GM21360 (cell line): ENCODE data around the gene KRTAP10-6.
"Not testable (repeated sequence)": the region's sequence is repeated elsewhere in the genome, so short reads cannot be mapped to it uniquely, and the experiment has no call there.

ENCODE experiments used
- ATAC-seq: cut with Tn5 transposase; IDR thresholded peaks from one replicate; pipeline ENCODE4 v1.9.1; 2021; ENCODE audit warnings: mild to moderate bottlenecking, moderate library complexity; ENCODE audit not compliant: unreplicated experiment

The KRTAP10-6 gene

DNA sequence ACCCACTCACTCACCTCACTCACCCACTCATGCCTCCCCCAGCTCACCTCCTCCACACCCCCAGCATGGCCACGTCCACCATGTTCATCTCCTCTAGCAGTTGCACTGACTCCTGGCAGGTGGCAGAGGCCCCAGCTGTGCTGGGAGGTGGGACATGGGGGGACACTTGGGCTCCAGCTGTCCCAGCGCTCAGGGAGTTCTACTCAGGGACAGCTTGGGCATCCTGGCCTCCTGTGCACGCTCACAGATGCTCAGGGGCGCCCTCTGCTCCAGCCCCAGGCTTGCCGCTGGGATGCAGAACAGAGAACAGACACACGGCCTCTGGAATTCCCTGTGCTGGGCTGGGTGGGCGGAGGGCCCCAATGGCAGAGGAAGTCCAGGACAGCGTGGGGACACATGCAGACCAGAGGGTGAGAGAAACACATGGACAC, 24.8 kb upstream of the KRTAP10-6 start:
- no peak for ATAC-seq

DNA sequence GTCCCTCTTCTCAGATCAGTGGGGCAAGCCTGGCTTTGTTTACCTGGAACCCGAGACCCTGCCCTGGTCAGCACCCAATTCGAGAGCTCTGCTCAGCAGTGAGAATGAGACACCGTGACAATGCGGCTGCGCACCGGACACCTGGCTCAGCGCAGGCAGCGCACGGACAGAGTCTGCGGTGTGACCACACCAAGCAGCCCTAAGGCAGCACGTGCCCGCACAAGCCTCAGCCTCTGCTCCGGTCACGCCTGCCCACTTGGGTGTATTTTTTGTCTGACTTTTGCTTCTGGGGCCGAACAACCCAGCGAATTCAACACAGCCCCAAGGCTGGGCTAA, 24.3 kb upstream of the KRTAP10-6 start:
- no peak for ATAC-seq

DNA sequence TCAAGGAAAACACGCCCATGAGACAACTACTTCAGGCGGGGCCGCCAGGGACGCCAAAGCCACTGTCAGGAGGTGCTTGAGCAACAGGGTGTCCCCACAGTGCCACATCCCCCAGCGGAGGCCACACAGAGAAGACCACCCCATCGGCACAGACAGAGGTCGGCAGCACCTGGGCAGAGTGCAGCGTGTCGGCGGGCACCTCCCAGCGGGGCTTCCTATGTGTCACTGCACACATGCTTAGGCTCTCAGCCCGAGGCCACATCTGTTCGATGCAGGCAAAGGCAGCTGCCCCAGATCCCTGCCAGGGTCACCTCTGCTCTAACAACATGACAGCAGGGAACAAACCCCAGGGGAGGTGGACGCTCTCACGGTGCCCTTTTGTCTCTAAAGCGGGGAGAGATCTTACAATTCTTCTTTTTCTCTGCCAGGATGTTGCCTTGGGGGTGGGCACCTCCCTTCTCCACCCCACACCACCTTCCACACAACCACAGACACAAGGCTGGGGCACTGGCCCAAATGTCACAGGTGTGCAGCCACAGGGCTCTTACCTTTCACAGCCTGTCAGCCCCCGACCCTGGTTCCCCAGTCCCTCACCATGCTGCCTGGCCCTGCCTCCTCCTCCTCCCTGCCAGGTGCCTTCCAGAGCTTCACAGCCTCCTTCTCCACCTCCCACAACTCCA, 23.7 kb upstream of the KRTAP10-6 start:
- ATAC-seq, result no peak

DNA sequence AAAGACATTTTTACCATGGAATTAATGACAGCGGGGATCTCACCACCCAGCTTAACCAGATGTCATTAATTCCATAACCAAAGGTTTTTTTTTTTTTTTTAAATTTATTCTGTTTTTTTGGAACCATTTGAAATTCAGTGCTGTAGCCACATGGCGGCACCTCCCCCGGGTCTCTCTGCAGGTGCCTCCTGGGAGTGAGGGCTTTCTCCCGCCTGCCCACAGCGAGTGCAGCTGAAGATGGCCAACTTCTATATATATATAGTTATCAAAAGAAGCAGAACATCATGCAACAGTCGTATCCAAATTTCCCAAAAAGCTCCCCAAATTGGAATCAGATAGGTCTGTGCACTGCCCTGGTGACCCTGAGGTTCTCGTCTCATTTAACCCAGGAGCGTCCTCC, 23.2 kb upstream of the KRTAP10-6 start:
- no peak for ATAC-seq

DNA sequence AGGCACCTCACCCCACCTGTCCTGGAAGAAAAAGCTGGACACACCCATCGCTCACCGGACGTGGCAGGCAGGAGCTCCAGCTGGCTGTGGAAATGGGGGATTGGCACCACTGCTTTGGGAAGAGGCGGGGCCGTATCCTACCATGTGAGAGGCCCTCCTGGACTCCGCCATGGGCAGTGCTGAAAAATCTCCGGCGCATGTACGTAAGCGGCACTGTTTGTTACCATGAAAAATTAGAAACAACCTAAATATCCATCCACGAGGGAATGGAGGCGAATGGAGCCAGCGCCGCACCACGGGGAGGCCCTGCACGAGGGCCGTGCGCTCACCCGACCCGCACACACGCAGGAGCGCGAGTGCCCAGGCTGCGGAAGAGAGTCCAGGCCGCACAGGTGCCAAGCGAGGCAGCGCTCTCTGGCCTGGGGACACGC, 22.7 kb upstream of the KRTAP10-6 start:
- ATAC-seq, result no peak

DNA sequence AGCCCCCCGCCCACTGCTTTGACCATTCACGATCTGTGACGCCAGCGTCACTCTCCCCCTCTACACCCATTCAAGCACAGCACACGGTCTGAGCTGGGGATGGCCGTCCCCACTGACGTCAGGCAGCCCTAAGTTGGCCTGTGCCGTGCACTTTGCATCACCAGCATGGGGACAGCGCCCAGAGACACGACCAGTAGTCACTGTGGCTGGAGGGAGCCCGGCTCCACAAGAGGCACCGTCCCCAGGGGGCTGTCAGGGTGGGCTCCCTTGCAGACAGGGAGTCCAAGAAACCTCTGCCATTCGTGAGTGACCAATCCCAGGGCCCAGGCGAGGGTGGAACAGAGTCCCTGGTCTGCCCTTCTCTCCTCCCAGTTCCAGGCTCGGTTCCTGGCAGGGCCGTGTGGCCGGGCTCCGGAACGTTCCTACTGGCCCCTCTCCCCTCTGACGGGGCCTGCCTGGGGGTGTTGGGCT, 21.9 kb upstream of the KRTAP10-6 start:
- ATAC-seq, result no peak

GRCh38 chr21:44613386-44614155, 21.3 kb upstream of the KRTAP10-6 start:
- ATAC-seq, result no peak

- no peak for ATAC-seq
These were observed 20.4 kb upstream of the KRTAP10-6 start for GRCh38 chr21:44612669-44613229.

- ATAC-seq, result no peak
These were observed 19.8 kb upstream of the KRTAP10-6 start, which contains the start of gene KRTAP10-8 for GRCh38 chr21:44612029-44612486. KRTAP10-8 (plus strand) TSS chr21:44612079; CDS start chr21:44612101, 22 bp downstream.

- ATAC-seq, result no peak
These were observed 19.2 kb upstream of the KRTAP10-6 start for GRCh38 chr21:44611551-44611950.

DNA sequence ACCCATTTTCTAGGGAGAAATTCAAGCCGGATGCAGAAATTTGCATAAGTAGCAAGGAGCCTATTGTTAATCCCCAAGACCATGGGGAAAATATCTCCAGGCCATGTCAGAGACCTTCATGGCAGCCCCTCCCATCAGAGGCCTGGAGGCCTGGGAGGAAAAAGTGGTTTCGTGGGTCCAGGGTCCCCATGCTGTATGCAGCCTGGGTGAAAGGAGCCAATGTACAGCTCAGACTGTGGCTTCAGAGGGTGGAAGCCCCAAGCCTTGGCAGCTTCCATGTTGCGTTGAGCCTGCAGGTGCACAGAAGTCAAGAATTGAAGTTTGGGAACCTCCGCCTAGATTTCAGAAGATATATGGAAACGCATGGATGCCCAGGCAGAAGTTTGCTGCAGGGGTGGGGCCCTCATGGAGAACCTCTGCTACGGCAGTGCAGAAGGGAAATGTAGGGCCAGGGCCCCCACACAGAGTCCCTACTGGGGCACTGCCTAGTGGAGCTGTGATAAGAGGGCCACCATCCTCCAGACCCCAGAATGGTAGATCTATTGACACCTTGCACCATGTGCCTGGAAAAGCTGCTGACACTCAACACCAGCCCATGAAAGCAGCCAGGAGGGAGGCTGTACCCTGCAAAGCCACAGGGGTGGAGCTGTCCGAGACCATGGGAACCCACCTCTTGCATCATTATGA, 18.0 kb upstream of the KRTAP10-6 start:
- not testable (repeated sequence) for ATAC-seq

DNA sequence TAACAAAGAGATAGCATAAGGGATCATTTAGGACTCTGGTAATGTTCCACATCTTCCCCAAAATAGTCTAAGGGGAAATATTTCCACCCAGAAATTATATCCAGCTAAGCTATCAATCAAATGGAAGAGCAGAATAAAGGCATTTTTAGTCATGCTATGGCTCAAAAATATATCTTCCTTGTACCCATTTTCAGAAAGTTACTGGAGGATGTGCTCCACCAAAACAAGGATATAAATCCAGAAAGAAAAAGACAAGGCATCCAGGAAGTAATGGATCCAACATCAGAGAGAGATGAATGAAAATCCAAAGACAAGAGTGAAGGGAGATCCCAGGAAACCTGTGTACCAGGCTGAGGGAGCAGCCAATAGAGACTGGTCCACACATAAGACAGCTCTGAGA, 16.9 kb upstream of the KRTAP10-6 start:
- ATAC-seq, result no peak

DNA sequence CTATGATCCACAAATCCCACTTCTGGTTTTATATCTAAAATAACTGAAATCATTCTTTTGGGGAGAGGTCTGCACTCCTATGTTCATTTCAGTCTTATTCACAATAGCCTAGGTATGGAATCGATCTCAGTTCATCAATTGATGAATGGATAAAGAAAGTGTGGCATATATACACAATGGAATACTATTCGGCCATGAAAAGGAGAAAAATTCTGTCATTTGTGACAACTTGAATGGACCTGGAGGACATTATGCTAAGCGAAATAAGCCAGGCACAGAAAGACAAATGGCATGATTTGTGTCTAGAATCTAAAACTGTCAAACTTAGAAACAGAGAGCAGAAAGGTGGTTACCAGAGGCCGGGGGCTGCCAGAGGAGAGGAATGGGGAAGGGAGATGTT, 14.2 kb upstream of the KRTAP10-6 start:
- no peak for ATAC-seq

DNA sequence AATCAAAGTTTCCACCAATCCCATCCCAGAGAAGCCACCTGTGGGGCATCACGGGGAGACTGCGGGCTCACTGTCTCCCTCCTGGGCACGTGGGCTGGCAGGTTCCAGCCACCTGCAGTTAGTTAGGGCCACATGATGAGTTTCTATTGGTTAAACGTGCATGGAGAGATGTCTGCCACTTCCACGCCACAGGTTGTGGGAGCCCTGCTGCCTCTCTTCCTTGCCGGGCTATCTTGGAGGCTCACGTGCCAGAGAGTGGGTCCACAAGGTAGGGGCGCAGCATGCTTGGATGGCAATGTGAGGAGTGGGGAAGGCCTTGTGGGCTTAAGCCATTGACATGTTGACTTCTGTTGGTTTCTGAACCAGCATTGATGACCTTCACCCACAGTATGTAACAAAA, 11.6 kb upstream of the KRTAP10-6 start:
- ATAC-seq, result no peak

DNA sequence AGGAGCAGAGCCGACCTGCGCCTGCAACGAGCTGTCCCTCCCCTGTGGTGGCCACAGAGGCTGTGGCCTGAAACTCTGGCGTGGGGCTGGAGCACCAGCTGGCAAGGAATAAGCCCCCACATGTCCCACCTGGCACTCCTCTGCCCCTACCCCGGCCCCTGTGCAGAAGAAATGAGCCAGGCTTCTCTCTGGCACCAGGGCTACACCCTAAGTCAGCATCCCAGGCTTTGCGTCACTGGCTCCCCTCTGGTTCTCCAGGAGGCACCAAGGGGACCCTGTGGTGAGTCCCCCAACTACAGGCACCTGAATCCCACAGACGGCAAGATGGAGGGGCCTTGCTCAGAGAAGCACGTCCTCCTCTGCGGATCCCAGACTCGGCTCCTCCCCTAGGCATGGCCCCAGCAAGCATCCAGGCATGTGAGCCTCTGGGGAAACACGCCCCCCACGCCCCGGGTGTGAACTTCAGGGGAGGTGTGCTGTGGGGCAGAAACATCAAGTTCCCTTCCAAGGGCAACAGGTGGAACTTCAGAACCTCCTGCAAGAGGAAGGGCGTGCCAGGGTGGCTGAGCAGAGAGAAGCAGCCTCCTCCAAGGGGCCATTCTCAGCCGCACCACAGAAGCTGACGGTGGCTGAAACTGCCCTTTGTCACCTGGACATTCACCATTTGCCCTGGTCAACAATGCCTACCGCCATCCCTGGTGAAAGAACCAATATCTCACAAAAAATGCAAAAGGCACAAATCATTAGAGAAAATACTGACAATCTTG, 11.0 kb upstream of the KRTAP10-6 start:
- ATAC-seq, result no peak

- no peak for ATAC-seq
These were observed 10.2 kb upstream of the KRTAP10-6 start for GRCh38 chr21:44602463-44602850.

DNA sequence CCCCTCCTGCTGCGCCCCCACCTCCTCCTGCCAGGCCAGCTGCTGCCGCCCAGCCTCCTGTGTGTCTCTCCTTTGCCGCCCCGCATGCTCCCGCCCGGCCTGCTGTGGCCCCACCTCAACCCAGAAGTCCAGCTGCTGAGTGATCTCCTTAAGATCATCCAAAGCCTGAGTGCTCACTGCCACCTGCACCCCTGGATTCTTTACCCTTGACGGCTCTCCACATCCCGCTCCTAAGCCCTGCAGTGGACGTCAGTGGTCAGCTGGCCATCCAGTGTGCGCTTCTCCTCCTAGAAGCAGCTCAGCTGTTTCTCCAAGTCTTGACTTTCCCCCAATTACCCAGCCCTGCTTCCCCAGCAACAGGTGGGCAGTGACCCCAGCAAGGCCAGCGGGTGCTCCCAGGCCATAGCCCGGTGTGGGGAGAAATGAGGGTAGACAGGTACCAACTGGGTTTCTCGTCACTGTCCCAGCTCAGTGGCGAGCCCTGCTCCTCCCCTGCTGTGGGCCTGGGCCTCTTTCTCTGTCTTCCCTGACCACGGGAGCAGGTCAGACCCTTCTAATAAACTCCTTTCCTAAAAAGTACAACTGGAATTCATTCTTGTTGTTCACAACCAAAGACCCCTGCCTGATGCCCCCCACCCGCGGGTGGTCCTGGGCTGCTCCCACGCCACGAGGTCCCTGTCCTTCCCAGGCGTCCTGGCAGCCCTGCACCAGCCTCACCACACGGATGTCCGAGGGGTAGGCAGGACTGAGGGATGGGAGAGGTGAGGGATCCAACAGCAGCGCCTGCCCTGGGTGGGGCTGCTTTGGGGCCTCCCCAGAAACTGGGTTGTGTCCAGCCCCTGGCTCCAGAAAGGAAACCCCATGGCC, 9.5 kb upstream of the KRTAP10-6 start:
- ATAC-seq, result no peak

DNA sequence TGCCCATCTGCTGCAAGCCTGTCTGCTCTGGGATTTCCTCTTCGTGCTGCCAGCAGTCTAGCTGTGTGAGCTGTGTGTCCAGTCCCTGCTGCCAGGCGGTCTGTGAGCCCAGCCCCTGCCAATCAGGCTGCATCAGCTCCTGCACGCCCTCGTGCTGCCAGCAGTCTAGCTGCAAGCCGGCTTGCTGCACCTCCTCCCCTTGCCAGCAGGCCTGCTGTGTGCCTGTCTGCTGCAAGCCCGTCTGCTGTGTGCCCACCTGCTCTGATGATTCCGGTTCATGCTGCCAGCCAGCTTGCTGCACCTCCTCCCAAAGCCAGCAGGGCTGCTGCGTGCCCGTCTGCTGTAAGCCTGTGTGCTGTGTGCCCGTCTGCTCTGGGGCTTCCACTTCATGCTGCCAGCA, 8.8 kb upstream of the KRTAP10-6 start:
- ATAC-seq, result not testable (repeated sequence)

DNA sequence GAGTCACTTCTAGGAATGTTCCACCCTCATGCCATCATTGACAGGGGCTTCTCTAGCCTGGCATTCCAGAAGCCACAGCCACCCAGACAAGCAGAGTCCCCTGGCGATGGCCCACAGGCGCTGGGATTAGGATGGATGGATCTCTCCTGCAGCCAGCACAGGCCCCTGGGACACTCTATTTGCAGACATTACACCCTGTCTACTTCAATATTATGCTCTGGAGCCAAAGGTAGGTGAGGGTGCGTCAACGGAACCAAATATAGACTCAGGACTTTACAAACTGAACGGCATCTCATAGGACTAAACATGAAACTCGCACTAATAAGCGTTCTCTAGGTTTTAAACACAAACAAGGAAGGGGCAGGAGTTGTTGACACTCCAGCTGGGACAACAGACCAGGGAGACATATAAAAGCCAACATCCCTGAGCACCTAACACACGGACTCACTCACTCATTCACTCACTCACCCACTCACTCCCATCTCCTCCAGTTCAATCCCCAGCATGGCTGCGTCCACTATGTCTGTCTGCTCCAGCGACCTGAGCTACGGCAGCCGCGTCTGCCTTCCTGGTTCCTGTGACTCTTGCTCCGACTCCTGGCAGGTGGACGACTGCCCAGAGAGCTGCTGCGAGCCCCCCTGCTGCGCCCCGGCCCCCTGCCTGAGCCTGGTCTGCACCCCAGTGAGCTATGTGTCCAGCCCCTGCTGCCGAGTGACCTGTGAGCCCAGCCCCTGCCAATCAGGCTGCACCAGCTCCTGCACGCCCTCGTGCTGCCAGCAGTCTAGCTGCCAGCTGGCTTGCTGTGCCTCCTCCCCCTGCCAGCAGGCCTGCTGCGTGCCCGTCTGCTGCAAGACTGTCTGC, 8.0 kb upstream of the KRTAP10-6 start, which contains the start of gene KRTAP10-7:
KRTAP10-7 (plus strand) TSS at position 480 of the 861 bp plus-strand sequence; CDS start at position 505, 25 bp downstream.
- ATAC-seq, result not testable (repeated sequence)
